Measurements from ENCODE around the gene HIP1. TPM values are rescaled to one million over a fixed set of nuclear protein-coding genes. Genes with fewer than 3 reads are reported as not detected.

Gene HIP1
- total RNA-seq, 1 donor from 2014 or later, result 39.2 TPM

- no peaks in the 10 kb centered on the region for H3K36me3 ChIP-seq
- H3K4me1 Mint-ChIP-seq, result peaks cover 33% of the 10 kb centered on the region
- peak overlapping the region; percentile 97 for H3K4me3 Mint-ChIP-seq
- peak overlapping the region; percentile 23 for H2AFZ ChIP-seq (replicated peaks)
- H3K36me3 Mint-ChIP-seq, result peaks cover 3% of the 10 kb centered on the region
- H3K9me3 Mint-ChIP-seq, result peaks cover 9% of the 10 kb centered on the region
- H3K27ac Mint-ChIP-seq, result peak overlapping the region; percentile 100
- H3K27me3 ChIP-seq, result no peaks in the 10 kb centered on the region
- H3K4me2 ChIP-seq, result peak overlapping the region; percentile 98
- peaks cover 47% of the 10 kb centered on the region for H3K79me2 ChIP-seq (ENCODE audit: low read depth)
- H3K4me3 ChIP-seq, result peak overlapping the region; percentile 90
- H3K4me1 ChIP-seq, result peaks cover 19% of the 10 kb centered on the region
- H3K9ac ChIP-seq, result peak overlapping the region; percentile 71
- DNase-seq (ENCODE audit: low spot score), result peak; percentile 93
- TF ChIP-seq CTCF (IDR thresholded peaks at IDR 0.05) (no peak), EZH2phosphoT487 (IDR thresholded peaks at IDR 0.05) (no peak), EZH2 (IDR thresholded peaks at IDR 0.05) (no peak)
- H3K27ac ChIP-seq, result peak overlapping the region; percentile 97
- H3K9me3 ChIP-seq (ENCODE audit: low read depth), result no peaks in the 10 kb centered on the region
- H3K27me3 Mint-ChIP-seq (ENCODE audit: insufficient read depth, low read depth), result peaks cover 7% of the 10 kb centered on the region
- peaks cover 44% of the 10 kb centered on the region for H3F3A ChIP-seq (ENCODE audit: low read depth)
- H4K20me1 ChIP-seq (ENCODE audit: low read depth), result peaks cover 29% of the 10 kb centered on the region
Observed at GRCh38 chr7:75639071-75639885, 99.5 kb downstream of the HIP1 start.

DNA sequence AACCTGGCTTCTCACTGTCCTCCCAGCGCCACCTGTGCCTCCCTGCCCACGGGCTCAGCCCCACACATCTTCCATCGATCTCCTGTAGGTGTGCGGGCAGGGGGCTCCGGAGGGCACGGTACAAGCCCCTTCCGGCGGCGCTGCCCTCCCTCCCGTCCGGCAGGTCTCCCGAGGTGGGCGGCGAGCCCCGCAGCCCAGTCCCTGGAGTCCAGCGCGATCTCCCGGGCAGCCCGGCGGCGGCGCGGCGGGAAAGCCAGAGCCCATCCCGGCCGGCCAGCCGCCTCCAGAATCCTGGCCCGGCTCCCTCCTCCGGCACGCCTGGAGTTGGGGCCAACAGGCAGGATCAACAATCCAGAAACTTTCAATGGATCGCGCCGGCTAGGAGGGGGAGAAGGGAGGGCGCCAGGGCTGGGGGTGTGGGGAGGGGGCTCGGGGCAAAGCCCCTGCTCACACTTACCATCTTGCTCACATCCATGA is 100.1 kb downstream of the HIP1 start:
- TF ChIP-seq EZH2phosphoT487 (IDR thresholded peaks at IDR 0.05) (no peak), CTCF (IDR thresholded peaks at IDR 0.05) (no peak), EZH2 (IDR thresholded peaks at IDR 0.05) (no peak)
- peak; percentile 89 for DNase-seq (ENCODE audit: low spot score)
- peak overlapping the region; percentile 71 for H3K9ac ChIP-seq
- H3K27me3 ChIP-seq, result no peaks in the 10 kb centered on the region
- Mint-ChIP-seq H3K4me1 (peaks cover 35% of the 10 kb centered on the region), H3K9me3 (peaks cover 9% of the 10 kb centered on the region), H3K36me3 (peaks cover 8% of the 10 kb centered on the region), H3K27ac (peak overlapping the region; percentile 87), H3K4me3 (peak overlapping the region; percentile 95), H3K27me3 (ENCODE audit: insufficient read depth, low read depth) (peaks cover 7% of the 10 kb centered on the region)
- peak overlapping the region; percentile 98 for H3K4me2 ChIP-seq
- peak overlapping the region; percentile 97 for H3K27ac ChIP-seq
- H3K9me3 ChIP-seq (ENCODE audit: low read depth), result no peaks in the 10 kb centered on the region
- peaks cover 44% of the 10 kb centered on the region for H3F3A ChIP-seq (ENCODE audit: low read depth)
- peaks cover 19% of the 10 kb centered on the region for H3K4me1 ChIP-seq
- H3K79me2 ChIP-seq (ENCODE audit: low read depth), result peaks cover 54% of the 10 kb centered on the region
- H4K20me1 ChIP-seq (ENCODE audit: low read depth), result peaks cover 35% of the 10 kb centered on the region
- peak overlapping the region; percentile 90 for H3K4me3 ChIP-seq
- peak overlapping the region; percentile 23 for H2AFZ ChIP-seq (replicated peaks)
- no peaks in the 10 kb centered on the region for H3K36me3 ChIP-seq

GRCh38 chr7:75637854-75638593 is 100.7 kb downstream of the HIP1 start:
- Histone ChIP-seq H3K9ac (peak overlapping the region; percentile 71), H3K4me2 (peak overlapping the region; percentile 98), H3K27me3 (no peaks in the 10 kb centered on the region), H3K4me1 (peaks cover 19% of the 10 kb centered on the region), H4K20me1 (ENCODE audit: low read depth) (peaks cover 38% of the 10 kb centered on the region), H3K9me3 (ENCODE audit: low read depth) (no peaks in the 10 kb centered on the region), H3K27ac (peak overlapping the region; percentile 97), H3K36me3 (no peaks in the 10 kb centered on the region), H3F3A (ENCODE audit: low read depth) (peaks cover 44% of the 10 kb centered on the region), H3K4me3 (peak overlapping the region; percentile 90), H2AFZ (replicated peaks) (peak overlapping the region; percentile 23), H3K79me2 (ENCODE audit: low read depth) (peaks cover 60% of the 10 kb centered on the region)
- peak; percentile 27 for DNase-seq (ENCODE audit: low spot score)
- Mint-ChIP-seq H3K9me3 (peaks cover 6% of the 10 kb centered on the region), H3K27ac (peak overlapping the region; percentile 87), H3K4me1 (peaks cover 35% of the 10 kb centered on the region), H3K4me3 (peak overlapping the region; percentile 95), H3K27me3 (ENCODE audit: insufficient read depth, low read depth) (peaks cover 7% of the 10 kb centered on the region), H3K36me3 (peaks cover 10% of the 10 kb centered on the region)
- TF ChIP-seq EZH2 (IDR thresholded peaks at IDR 0.05) (no peak), CTCF (IDR thresholded peaks at IDR 0.05) (no peak), EZH2phosphoT487 (IDR thresholded peaks at IDR 0.05) (no peak)
